WTC11 (cell line): ENCODE data around the gene C1orf232. TPM values are rescaled to one million over a fixed set of nuclear protein-coding genes. Genes with fewer than 3 reads are reported as not detected.

Experiments used
- ATAC-seq: fragments of 200-7000 bp; cut with Tn5 transposase; 2 replicates; pipeline ENCODE4 v1.10.0; 2021; ENCODE audit warnings: mild to moderate bottlenecking, moderate library complexity
- CTCF ChIA-PET: fragments of 300-600 bp; sonication (Branson Sonifier 250); formaldehyde crosslinking; loops from one replicate; lab custom pipeline; 2021; ENCODE audit warnings: antibody characterized with exemption; lab: Charles Lee
- POLR2A ChIA-PET: fragments of 350-600 bp; sonication (Branson Sonifier 250); formaldehyde crosslinking; loops from one replicate; lab custom pipeline; 2021; ENCODE audit warnings: antibody characterized with exemption; lab: Charles Lee
- DNase-seq: peaks from one replicate; pipeline ENCODE4 v3.0.0; 2021; ENCODE audit warnings: low spot score
- H3K27ac Mint-ChIP-seq: 2 replicates; pipeline ENCODE4 v1.8.0; 2021; ENCODE audit warnings: mixed read lengths
- H3K27me3 Mint-ChIP-seq: 2 replicates; pipeline ENCODE4 v1.8.0; 2021; ENCODE audit warnings: low read depth, mild to moderate bottlenecking, moderate library complexity, mixed read lengths
- H3K36me3 Mint-ChIP-seq: 2 replicates; pipeline ENCODE4 v1.8.0; 2021; ENCODE audit warnings: mixed read lengths
- H3K4me1 Mint-ChIP-seq: 2 replicates; pipeline ENCODE4 v1.8.0; 2022; ENCODE audit warnings: mixed read lengths
- H3K4me3 Mint-ChIP-seq: 2 replicates; pipeline ENCODE4 v1.8.0; 2021; ENCODE audit warnings: mild to moderate bottlenecking, moderate library complexity, mixed read lengths
- H3K9me3 Mint-ChIP-seq: 2 replicates; pipeline ENCODE4 v1.8.0; 2021; ENCODE audit warnings: mixed read lengths
- ATF1 ChIP-seq: sonication (generic); formaldehyde crosslinking; IDR thresholded peaks from 2 replicates; pipeline ENCODE4 v1.8.1; 2023; ENCODE audit warnings: mild to moderate bottlenecking, moderate library complexity, missing genetic modification reagents
- CREB1 ChIP-seq: sonication (generic); formaldehyde crosslinking; IDR thresholded peaks from 2 replicates; pipeline ENCODE4 v1.8.0; 2023; ENCODE audit warnings: mild to moderate bottlenecking, missing genetic modification reagents
- ESRRA ChIP-seq: sonication (generic); formaldehyde crosslinking; IDR thresholded peaks from 2 replicates; pipeline ENCODE4 v1.8.1; 2022; ENCODE audit warnings: mild to moderate bottlenecking, missing genetic modification reagents, borderline replicate concordance
- FOXJ3 ChIP-seq: sonication (generic); formaldehyde crosslinking; IDR thresholded peaks from 2 replicates; pipeline ENCODE4 v1.9.0; 2021; ENCODE audit warnings: missing genetic modification reagents, mild to moderate bottlenecking, borderline replicate concordance
- FOXK1 ChIP-seq: sonication (generic); formaldehyde crosslinking; IDR thresholded peaks from 2 replicates; pipeline ENCODE4 v1.8.0; 2022; ENCODE audit warnings: mild to moderate bottlenecking, moderate library complexity, missing genetic modification reagents
- GTF2I ChIP-seq: fragments of 250-450 bp; sonication (Bioruptor Pico); conservative IDR thresholded peaks from 2 replicates; pipeline ENCODE4 v1.4.0; 2021; ENCODE audit warnings: mild to moderate bottlenecking
- OVOL2 ChIP-seq: fragments of 250-450 bp; sonication (Bioruptor Pico); IDR thresholded peaks from 2 replicates; pipeline ENCODE4 v1.9.0; 2021; ENCODE audit warnings: mild to moderate bottlenecking, borderline replicate concordance
- ZNF138 ChIP-seq: sonication (generic); formaldehyde crosslinking; conservative IDR thresholded peaks from 2 replicates; pipeline ENCODE4 v1.8.1; 2022; ENCODE audit warnings: mild to moderate bottlenecking, moderate library complexity, missing genetic modification reagents
- total RNA-seq: library from RNA; stranded (reverse); gene quantifications from 3 replicates; pipeline ENCODE4 v1.2.3, GENCODE V29; 2021
- TF ChIP-seq, protein P1 (sequence below): sonication (generic); formaldehyde crosslinking; IDR thresholded peaks from 2 replicates; pipeline ENCODE4 v1.8.0; 2022; ENCODE audit warnings: mild to moderate bottlenecking, missing genetic modification reagents
- TF ChIP-seq, protein P2 (sequence below): sonication (generic); formaldehyde crosslinking; IDR thresholded peaks from 2 replicates; pipeline ENCODE4 v1.8.1; 2023; ENCODE audit warnings: mild to moderate bottlenecking, missing genetic modification reagents, borderline replicate concordance
- TF ChIP-seq, protein P3 (sequence below): fragments of 250-450 bp; sonication (Bioruptor Pico); IDR thresholded peaks from 2 replicates; pipeline ENCODE4 v1.8.0; 2021; ENCODE audit warnings: mild to moderate bottlenecking
- TF ChIP-seq, protein P4 (sequence below): sonication (generic); formaldehyde crosslinking; IDR thresholded peaks from 2 replicates; pipeline ENCODE4 v1.8.0; 2023; ENCODE audit warnings: missing genetic modification reagents, mild to moderate bottlenecking, borderline replicate concordance
- TF ChIP-seq, protein P5 (sequence below): sonication (generic); formaldehyde crosslinking; IDR thresholded peaks from 2 replicates; pipeline ENCODE4 v1.8.0; 2022; ENCODE audit warnings: missing genetic modification reagents
- TF ChIP-seq, protein P6 (sequence below): fragments of 250-450 bp; sonication (Bioruptor Pico); IDR thresholded peaks from 2 replicates; pipeline ENCODE4 v1.9.0; 2021; ENCODE audit warnings: mild to moderate bottlenecking

The C1orf232 gene
- total RNA-seq, 1 experiment from 2014 or later: not detected

DNA sequence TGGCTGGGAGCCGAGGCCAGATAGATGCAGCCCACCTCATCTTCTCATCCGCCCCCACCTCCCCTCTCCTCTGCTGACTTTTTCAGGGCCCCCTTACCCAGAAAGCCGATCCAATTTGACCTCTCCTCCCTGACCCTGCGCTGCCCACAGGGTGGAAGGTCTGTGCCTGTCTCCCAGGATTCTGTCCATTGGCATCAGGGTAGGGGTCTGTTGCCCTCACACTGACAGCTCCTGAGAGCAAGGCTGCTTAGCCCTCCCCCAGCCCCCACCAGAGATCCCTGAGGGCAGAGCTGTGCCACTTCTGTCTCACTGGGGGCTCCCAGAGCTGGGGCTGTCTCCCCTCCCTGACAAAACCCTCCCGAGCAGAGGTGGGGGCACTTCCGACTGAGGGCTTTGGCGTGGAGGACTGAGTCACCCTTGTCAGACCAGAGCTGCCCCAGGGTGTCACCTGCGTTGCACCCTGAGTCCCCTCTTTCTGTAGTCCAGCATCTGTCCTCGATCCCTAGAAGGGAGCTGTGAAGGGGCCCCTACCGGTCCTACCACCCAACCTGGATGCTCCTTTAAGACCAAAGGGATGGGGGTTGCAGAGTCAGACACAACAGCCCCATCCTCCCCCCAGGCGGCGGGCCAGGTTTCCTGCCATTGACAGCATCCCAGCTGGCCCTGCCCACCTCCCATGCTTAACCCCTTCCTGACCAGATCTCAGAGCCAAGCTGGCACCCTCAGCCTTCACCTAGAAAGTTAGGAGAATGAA lies 12.3 kb downstream of the C1orf232 start (continued):
- TF ChIP-seq ESRRA (CRISPR knock-in tag) (no peak), FOXK1 (CRISPR knock-in tag) (peak; percentile 62)

DNA sequence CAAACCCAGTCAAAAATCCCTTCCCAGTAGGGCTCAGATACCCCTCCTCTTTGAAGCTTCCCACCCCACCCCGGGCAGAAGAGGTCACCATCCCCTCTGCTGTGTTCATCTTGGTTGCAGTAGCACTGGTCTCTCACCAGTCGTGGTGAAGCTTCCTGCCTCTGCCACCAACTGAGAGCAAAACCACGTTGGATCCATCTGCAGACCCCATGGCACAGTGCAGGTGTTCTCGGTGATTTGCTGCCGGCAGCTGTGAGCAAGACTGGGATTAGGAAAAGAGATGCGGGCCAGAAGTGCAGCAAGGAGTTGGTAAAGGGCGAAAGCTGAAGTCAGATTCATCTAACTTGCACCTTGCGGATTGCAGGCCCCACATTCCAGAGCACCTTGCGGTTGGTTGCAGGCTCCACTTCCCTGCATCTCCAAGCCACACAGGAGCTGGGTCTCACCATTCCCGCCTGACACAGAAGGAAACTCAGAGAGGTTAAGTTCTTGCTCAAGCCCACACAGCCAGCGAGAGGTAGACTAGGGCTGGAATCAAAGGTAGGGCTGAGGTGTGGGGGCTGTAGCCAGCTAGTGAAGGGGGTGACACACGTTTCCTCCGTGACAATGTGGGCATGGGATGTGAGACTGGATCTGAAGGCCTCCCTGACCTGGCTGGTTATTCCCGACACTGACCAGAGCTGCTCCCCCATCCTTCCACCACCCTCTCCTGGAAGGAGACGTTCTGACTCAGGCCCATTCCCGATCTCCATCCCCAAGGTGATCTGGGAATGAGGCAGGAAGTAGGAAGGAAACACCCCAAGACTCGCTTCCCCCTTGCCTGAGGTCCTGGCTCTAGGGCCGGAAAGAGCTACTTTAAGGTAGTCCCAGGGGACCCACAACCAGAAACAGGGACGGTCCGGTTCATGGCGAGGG lies 13.1 kb downstream of the C1orf232 start:
- H3K9me3 Mint-ChIP-seq: no peaks in the 10 kb centered on the region
- CTCF ChIA-PET: interaction anchor here (0.8 to 4.8 kb wide), 20 partner anchors 8 to 261 kb away, joined by 3 to 65 read pairs (median 4); partner anchors contain the start of genes CATSPER4, CEP85, CNKSR1 and PAFAH2
- DNase-seq: no peak
- TF ChIP-seq, protein P1, sequence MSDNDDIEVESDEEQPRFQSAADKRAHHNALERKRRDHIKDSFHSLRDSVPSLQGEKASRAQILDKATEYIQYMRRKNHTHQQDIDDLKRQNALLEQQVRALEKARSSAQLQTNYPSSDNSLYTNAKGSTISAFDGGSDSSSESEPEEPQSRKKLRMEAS (CRISPR knock-in tag): no peak
- TF ChIP-seq FOXK1 (CRISPR knock-in tag) (no peak), ATF1 (CRISPR knock-in tag) (no peak), OVOL2 (CRISPR knock-in tag) (no peak), CREB1 (CRISPR knock-in tag) (no peak), GTF2I (CRISPR knock-in tag) (no peak), ZNF138 (CRISPR knock-in tag) (no peak), FOXJ3 (CRISPR knock-in tag) (no peak)
- TF ChIP-seq, protein P2, sequence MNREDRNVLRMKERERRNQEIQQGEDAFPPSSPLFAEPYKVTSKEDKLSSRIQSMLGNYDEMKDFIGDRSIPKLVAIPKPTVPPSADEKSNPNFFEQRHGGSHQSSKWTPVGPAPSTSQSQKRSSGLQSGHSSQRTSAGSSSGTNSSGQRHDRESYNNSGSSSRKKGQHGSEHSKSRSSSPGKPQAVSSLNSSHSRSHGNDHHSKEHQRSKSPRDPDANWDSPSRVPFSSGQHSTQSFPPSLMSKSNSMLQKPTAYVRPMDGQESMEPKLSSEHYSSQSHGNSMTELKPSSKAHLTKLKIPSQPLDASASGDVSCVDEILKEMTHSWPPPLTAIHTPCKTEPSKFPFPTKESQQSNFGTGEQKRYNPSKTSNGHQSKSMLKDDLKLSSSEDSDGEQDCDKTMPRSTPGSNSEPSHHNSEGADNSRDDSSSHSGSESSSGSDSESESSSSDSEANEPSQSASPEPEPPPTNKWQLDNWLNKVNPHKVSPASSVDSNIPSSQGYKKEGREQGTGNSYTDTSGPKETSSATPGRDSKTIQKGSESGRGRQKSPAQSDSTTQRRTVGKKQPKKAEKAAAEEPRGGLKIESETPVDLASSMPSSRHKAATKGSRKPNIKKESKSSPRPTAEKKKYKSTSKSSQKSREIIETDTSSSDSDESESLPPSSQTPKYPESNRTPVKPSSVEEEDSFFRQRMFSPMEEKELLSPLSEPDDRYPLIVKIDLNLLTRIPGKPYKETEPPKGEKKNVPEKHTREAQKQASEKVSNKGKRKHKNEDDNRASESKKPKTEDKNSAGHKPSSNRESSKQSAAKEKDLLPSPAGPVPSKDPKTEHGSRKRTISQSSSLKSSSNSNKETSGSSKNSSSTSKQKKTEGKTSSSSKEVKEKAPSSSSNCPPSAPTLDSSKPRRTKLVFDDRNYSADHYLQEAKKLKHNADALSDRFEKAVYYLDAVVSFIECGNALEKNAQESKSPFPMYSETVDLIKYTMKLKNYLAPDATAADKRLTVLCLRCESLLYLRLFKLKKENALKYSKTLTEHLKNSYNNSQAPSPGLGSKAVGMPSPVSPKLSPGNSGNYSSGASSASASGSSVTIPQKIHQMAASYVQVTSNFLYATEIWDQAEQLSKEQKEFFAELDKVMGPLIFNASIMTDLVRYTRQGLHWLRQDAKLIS (CRISPR knock-in tag): no peak
- TF ChIP-seq, protein P3, sequence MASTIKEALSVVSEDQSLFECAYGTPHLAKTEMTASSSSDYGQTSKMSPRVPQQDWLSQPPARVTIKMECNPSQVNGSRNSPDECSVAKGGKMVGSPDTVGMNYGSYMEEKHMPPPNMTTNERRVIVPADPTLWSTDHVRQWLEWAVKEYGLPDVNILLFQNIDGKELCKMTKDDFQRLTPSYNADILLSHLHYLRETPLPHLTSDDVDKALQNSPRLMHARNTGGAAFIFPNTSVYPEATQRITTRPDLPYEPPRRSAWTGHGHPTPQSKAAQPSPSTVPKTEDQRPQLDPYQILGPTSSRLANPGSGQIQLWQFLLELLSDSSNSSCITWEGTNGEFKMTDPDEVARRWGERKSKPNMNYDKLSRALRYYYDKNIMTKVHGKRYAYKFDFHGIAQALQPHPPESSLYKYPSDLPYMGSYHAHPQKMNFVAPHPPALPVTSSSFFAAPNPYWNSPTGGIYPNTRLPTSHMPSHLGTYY (CRISPR knock-in tag): no peak
- TF ChIP-seq, protein P4, sequence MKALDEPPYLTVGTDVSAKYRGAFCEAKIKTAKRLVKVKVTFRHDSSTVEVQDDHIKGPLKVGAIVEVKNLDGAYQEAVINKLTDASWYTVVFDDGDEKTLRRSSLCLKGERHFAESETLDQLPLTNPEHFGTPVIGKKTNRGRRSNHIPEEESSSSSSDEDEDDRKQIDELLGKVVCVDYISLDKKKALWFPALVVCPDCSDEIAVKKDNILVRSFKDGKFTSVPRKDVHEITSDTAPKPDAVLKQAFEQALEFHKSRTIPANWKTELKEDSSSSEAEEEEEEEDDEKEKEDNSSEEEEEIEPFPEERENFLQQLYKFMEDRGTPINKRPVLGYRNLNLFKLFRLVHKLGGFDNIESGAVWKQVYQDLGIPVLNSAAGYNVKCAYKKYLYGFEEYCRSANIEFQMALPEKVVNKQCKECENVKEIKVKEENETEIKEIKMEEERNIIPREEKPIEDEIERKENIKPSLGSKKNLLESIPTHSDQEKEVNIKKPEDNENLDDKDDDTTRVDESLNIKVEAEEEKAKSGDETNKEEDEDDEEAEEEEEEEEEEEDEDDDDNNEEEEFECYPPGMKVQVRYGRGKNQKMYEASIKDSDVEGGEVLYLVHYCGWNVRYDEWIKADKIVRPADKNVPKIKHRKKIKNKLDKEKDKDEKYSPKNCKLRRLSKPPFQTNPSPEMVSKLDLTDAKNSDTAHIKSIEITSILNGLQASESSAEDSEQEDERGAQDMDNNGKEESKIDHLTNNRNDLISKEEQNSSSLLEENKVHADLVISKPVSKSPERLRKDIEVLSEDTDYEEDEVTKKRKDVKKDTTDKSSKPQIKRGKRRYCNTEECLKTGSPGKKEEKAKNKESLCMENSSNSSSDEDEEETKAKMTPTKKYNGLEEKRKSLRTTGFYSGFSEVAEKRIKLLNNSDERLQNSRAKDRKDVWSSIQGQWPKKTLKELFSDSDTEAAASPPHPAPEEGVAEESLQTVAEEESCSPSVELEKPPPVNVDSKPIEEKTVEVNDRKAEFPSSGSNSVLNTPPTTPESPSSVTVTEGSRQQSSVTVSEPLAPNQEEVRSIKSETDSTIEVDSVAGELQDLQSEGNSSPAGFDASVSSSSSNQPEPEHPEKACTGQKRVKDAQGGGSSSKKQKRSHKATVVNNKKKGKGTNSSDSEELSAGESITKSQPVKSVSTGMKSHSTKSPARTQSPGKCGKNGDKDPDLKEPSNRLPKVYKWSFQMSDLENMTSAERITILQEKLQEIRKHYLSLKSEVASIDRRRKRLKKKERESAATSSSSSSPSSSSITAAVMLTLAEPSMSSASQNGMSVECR (CRISPR knock-in tag): no peak
- TF ChIP-seq, protein P5, sequence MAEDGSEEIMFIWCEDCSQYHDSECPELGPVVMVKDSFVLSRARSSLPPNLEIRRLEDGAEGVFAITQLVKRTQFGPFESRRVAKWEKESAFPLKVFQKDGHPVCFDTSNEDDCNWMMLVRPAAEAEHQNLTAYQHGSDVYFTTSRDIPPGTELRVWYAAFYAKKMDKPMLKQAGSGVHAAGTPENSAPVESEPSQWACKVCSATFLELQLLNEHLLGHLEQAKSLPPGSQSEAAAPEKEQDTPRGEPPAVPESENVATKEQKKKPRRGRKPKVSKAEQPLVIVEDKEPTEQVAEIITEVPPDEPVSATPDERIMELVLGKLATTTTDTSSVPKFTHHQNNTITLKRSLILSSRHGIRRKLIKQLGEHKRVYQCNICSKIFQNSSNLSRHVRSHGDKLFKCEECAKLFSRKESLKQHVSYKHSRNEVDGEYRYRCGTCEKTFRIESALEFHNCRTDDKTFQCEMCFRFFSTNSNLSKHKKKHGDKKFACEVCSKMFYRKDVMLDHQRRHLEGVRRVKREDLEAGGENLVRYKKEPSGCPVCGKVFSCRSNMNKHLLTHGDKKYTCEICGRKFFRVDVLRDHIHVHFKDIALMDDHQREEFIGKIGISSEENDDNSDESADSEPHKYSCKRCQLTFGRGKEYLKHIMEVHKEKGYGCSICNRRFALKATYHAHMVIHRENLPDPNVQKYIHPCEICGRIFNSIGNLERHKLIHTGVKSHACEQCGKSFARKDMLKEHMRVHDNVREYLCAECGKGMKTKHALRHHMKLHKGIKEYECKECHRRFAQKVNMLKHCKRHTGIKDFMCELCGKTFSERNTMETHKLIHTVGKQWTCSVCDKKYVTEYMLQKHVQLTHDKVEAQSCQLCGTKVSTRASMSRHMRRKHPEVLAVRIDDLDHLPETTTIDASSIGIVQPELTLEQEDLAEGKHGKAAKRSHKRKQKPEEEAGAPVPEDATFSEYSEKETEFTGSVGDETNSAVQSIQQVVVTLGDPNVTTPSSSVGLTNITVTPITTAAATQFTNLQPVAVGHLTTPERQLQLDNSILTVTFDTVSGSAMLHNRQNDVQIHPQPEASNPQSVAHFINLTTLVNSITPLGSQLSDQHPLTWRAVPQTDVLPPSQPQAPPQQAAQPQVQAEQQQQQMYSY (CRISPR knock-in tag): no peak
- TF ChIP-seq, protein P6, sequence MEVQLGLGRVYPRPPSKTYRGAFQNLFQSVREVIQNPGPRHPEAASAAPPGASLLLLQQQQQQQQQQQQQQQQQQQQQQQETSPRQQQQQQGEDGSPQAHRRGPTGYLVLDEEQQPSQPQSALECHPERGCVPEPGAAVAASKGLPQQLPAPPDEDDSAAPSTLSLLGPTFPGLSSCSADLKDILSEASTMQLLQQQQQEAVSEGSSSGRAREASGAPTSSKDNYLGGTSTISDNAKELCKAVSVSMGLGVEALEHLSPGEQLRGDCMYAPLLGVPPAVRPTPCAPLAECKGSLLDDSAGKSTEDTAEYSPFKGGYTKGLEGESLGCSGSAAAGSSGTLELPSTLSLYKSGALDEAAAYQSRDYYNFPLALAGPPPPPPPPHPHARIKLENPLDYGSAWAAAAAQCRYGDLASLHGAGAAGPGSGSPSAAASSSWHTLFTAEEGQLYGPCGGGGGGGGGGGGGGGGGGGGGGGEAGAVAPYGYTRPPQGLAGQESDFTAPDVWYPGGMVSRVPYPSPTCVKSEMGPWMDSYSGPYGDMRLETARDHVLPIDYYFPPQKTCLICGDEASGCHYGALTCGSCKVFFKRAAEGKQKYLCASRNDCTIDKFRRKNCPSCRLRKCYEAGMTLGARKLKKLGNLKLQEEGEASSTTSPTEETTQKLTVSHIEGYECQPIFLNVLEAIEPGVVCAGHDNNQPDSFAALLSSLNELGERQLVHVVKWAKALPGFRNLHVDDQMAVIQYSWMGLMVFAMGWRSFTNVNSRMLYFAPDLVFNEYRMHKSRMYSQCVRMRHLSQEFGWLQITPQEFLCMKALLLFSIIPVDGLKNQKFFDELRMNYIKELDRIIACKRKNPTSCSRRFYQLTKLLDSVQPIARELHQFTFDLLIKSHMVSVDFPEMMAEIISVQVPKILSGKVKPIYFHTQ: no peak
- peak overlapping the region; percentile 61 for H3K4me3 Mint-ChIP-seq
- H3K27me3 Mint-ChIP-seq: peaks cover 97% of the 10 kb centered on the region
- H3K27ac Mint-ChIP-seq: no peak overlapping the region
- no peaks in the 10 kb centered on the region for H3K36me3 Mint-ChIP-seq
- H3K4me1 Mint-ChIP-seq: peaks cover 57% of the 10 kb centered on the region
- ATAC-seq: peak; percentile 5
- POLR2A ChIA-PET: interaction anchor here (0.6 to 1.4 kb wide), 6 partner anchors 10 to 1317 kb away, joined by 3 to 7 read pairs (median 3); partner anchors contain the start of genes ZNF593 and ZNF593OS
